NB4 (cell line): ENCODE data around the gene LRRC8B.

Source experiments
- CTCF ChIP-seq: IDR thresholded peaks from one replicate; pipeline ENCODE4 v1.5.1; 2012; ENCODE audit warnings: low read depth, low read length
- POLR2A ChIP-seq: IDR thresholded peaks from 2 replicates; pipeline ENCODE4 v1.6.1; 2011; ENCODE audit warnings: mild to moderate bottlenecking; ENCODE audit not compliant: insufficient read length; ENCODE audit errors: extremely low read depth

DNA sequence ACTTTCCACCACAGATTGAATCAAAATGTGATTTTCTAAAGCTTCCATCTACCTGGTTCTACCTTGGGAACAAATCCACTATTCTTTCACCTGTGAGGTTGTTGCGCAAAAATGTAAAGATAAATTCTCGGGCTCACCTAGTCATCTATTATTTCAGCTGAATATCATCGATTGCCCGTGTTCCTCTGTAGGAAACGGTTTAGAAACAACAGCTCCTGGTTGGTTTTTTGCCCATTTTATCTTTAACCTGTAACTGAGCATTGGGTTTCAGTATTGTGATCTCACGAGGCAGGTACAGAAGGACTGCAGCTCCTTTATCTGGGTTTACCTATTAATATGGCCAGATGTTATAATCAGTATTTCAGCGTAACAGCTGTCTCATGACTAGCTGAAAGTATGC is 55.4 kb downstream of the LRRC8B start:
- TF ChIP-seq CTCF (no peak), POLR2A (no peak)
